Vagina (tissue), 2 donors: ENCODE data around the gene DCST1.

ENCODE experiments used
- POLR2AphosphoS5 ChIP-seq, 2 donors: sonication (generic); formaldehyde crosslinking; IDR thresholded peaks; one replicate each; pipeline ENCODE4 v1.9.0; 2017; ENCODE audit warnings: antibody characterized with exemption in 2 of 2, mild to moderate bottlenecking in 2 of 2, low read depth in 1 of 2; ENCODE audit not compliant: insufficient read depth in 1 of 2
- TF ChIP-seq, protein P1 (sequence below), 3 experiments: fragments of 450-650 bp in 2 of 3; fragments of 200-600 bp in 1 of 3; sonication (generic) in 1 of 3; IDR thresholded peaks; one replicate each; pipeline ENCODE4 v1.5.1; 2017 to 2019; ENCODE audit warnings: antibody characterized with exemption in 3 of 3, mild to moderate bottlenecking in 2 of 3, moderate library complexity in 2 of 3

DNA sequence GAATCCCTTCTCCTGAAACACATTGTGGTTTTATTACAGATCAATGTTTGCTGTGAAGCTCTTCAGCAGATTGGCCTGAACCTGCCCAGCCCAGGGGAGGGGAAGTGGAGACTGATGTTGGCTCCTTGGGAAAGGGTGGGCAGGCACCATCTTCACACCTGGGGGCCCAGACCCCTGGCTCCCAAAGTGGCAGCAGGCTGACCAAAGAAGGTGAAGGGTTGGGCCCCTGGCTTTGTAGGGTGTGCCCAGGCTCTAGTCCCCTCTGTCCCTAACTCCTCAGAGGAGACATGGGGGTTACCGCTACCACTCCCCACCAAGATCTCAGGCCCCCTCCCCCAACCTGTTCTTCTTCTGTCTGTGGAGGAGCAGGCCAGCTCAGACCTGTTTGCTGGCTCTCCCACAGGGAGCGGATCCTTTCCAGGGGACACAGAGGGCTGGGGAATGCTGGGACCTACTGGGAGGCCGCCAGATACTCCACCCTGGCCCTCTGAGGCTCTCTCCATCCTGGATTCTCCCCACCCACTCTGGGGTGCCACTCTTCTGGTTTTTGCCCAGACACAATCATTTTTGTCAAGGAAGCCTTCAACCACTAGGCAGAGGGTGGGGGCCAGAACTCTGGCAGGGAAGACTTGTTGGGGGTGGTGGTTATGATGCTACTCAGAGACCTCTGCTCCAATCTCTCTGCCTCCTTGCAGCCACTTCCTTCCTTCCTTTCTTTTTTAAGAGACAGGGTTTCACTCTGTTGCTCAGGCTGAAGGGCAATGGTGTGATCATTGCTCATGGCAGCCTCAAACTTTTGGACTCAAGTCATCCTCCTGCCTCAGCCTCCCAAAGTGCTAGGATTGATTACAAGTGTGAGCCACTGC lies 40.0 kb downstream of the DCST1 start:
- TF ChIP-seq, protein P1, sequence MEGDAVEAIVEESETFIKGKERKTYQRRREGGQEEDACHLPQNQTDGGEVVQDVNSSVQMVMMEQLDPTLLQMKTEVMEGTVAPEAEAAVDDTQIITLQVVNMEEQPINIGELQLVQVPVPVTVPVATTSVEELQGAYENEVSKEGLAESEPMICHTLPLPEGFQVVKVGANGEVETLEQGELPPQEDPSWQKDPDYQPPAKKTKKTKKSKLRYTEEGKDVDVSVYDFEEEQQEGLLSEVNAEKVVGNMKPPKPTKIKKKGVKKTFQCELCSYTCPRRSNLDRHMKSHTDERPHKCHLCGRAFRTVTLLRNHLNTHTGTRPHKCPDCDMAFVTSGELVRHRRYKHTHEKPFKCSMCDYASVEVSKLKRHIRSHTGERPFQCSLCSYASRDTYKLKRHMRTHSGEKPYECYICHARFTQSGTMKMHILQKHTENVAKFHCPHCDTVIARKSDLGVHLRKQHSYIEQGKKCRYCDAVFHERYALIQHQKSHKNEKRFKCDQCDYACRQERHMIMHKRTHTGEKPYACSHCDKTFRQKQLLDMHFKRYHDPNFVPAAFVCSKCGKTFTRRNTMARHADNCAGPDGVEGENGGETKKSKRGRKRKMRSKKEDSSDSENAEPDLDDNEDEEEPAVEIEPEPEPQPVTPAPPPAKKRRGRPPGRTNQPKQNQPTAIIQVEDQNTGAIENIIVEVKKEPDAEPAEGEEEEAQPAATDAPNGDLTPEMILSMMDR (IDR thresholded peaks at IDR 0.05), result no peak
- TF ChIP-seq POLR2AphosphoS5 (IDR thresholded peaks at IDR 0.05; ENCODE audit: insufficient read depth in 1 of 2, low read depth in 1 of 2), result peak in 1 of 2 donors; percentile 19
